NB4 (cell line): ENCODE data around the gene MYB.

Source experiments
- DNase-seq: peaks from one replicate; pipeline ENCODE4 v3.0.0; 2010; ENCODE audit warnings: low read depth
- H3K4me3 ChIP-seq: one replicate; pipeline ENCODE4 v1.5.1; 2011; ENCODE audit warnings: mild to moderate bottlenecking, low read depth, low read length, moderate library complexity
- CTCF ChIP-seq: IDR thresholded peaks from one replicate; pipeline ENCODE4 v1.5.1; 2012; ENCODE audit warnings: low read depth, low read length
- MYC ChIP-seq: IDR thresholded peaks from 2 replicates; pipeline ENCODE4 v1.6.1; 2011; ENCODE audit warnings: low read depth, low read length
- POLR2A ChIP-seq: IDR thresholded peaks from 2 replicates; pipeline ENCODE4 v1.6.1; 2011; ENCODE audit warnings: mild to moderate bottlenecking; ENCODE audit not compliant: insufficient read length; ENCODE audit errors: extremely low read depth
- TF ChIP-seq, protein P1 (sequence below): IDR thresholded peaks from 2 replicates; pipeline ENCODE4 v1.6.1; 2011; ENCODE audit warnings: low read depth, low read length

Gene MYB

GRCh38 chr6:135261872-135262725, 81.0 kb downstream of the MYB start:
- TF ChIP-seq, protein P1, sequence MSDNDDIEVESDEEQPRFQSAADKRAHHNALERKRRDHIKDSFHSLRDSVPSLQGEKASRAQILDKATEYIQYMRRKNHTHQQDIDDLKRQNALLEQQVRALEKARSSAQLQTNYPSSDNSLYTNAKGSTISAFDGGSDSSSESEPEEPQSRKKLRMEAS, result no peak
- no peak overlapping the region for H3K4me3 ChIP-seq
- no peak for DNase-seq

GRCh38 chr6:135265278-135265677, 84.2 kb downstream of the MYB start:
- H3K4me3 ChIP-seq, result no peak overlapping the region
- no peak for DNase-seq
- no peak for TF ChIP-seq MYC
- TF ChIP-seq, protein P1, result no peak

GRCh38 chr6:135266675-135267074, 85.6 kb downstream of the MYB start:
- no peak overlapping the region for H3K4me3 ChIP-seq
- DNase-seq, result no peak
- TF ChIP-seq POLR2A (no peak), CTCF (no peak), MYC (no peak)
- TF ChIP-seq, protein P1, result no peak

GRCh38 chr6:135267085-135267484, 86.0 kb downstream of the MYB start:
- DNase-seq, result peak; percentile 34
- TF ChIP-seq, protein P1, result no peak
- TF ChIP-seq MYC, result no peak
- no peak for TF ChIP-seq POLR2A
- no peak overlapping the region for H3K4me3 ChIP-seq

GRCh38 chr6:135268263-135268662, 87.2 kb downstream of the MYB start:
- no peak for TF ChIP-seq CTCF
- TF ChIP-seq, protein P1, result no peak
- no peak for TF ChIP-seq MYC
- no peak for TF ChIP-seq POLR2A
- no peak for DNase-seq
- no peak overlapping the region for H3K4me3 ChIP-seq

- TF ChIP-seq, protein P1, result no peak
- TF ChIP-seq CTCF (no peak), MYC (no peak), POLR2A (no peak)
- DNase-seq, result no peak
- H3K4me3 ChIP-seq, result no peak overlapping the region
Measured at GRCh38 chr6:135268740-135269139, 87.6 kb downstream of the MYB start.
